ENCODE measurements around the gene HMGCS1. TPM values are rescaled to one million over a fixed set of nuclear protein-coding genes. Genes with fewer than 3 reads are reported as not detected.

HMGCS1 gene
- total and polyA plus RNA-seq, 2 donors from 2014 or later: 30.9 to 55.1 TPM

GRCh38 chr5:43255704-43256103 lies 57.5 kb downstream of the HMGCS1 start:
- Histone ChIP-seq H3K9ac (ENCODE audit: low read length in 3 of 3) (no peak overlapping the region), H3K4me3 (ENCODE audit: low read length in 3 of 3) (no peak overlapping the region), H3K4me1 (ENCODE audit: control insufficient read depth in 2 of 3, insufficient read depth in 2 of 3, low read depth in 1 of 3, low read length in 3 of 3) (peaks cover 0 to 2% (median 0%) of the 10 kb centered on the region in 3 donors), H3K27me3 (ENCODE audit: control insufficient read depth, insufficient read depth, low read length) (no peaks in the 10 kb centered on the region), H3K36me3 (ENCODE audit: control insufficient read depth in 2 of 3, insufficient read depth in 3 of 3, low read length in 3 of 3) (no peaks in the 10 kb centered on the region), H3K9me3 (ENCODE audit: control insufficient read depth in 2 of 3, insufficient read depth in 1 of 3, low read length in 3 of 3) (no peaks in the 10 kb centered on the region), H3K27ac (ENCODE audit: low read depth in 2 of 2, low read length in 2 of 2) (no peak overlapping the region)
- FAIRE-seq: no peak
- DNase-seq: peak in 1 of 5 donors; percentile 34
- intact Hi-C loops (cut with DNase I): no loop called here
- TF ChIP-seq CTCF (IDR thresholded peaks at IDR 0.05; ENCODE audit: borderline replicate concordance, extremely low read depth, insufficient read depth): no peak

- Histone ChIP-seq H3K4me3 (ENCODE audit: low read length in 3 of 3) (no peak overlapping the region), H3K9me3 (ENCODE audit: control insufficient read depth in 2 of 3, insufficient read depth in 1 of 3, low read length in 3 of 3) (no peaks in the 10 kb centered on the region), H3K9ac (ENCODE audit: low read length in 3 of 3) (no peak overlapping the region), H3K27me3 (ENCODE audit: control insufficient read depth, insufficient read depth, low read length) (no peaks in the 10 kb centered on the region), H3K36me3 (ENCODE audit: control insufficient read depth in 2 of 3, insufficient read depth in 3 of 3, low read length in 3 of 3) (no peaks in the 10 kb centered on the region), H3K4me1 (ENCODE audit: control insufficient read depth in 2 of 3, insufficient read depth in 2 of 3, low read depth in 1 of 3, low read length in 3 of 3) (peaks cover 0 to under 1% (median 0%) of the 10 kb centered on the region in 3 donors), H3K27ac (ENCODE audit: low read depth in 2 of 2, low read length in 2 of 2) (no peak overlapping the region)
- TF ChIP-seq CTCF (IDR thresholded peaks at IDR 0.05; ENCODE audit: borderline replicate concordance, extremely low read depth, insufficient read depth): no peak
- DNase-seq (no peak), FAIRE-seq (no peak)
- intact Hi-C loops (cut with DNase I): no loop called here
Measured at GRCh38 chr5:43251754-43252153, 61.5 kb downstream of the HMGCS1 start.

- Histone ChIP-seq H3K27ac (ENCODE audit: low read depth in 2 of 2, low read length in 2 of 2) (no peak overlapping the region), H3K4me1 (ENCODE audit: control insufficient read depth in 2 of 3, insufficient read depth in 2 of 3, low read depth in 1 of 3, low read length in 3 of 3) (no peaks in the 10 kb centered on the region), H3K9me3 (ENCODE audit: control insufficient read depth in 2 of 3, insufficient read depth in 1 of 3, low read length in 3 of 3) (no peaks in the 10 kb centered on the region), H3K27me3 (ENCODE audit: control insufficient read depth, insufficient read depth, low read length) (no peaks in the 10 kb centered on the region), H3K36me3 (ENCODE audit: control insufficient read depth in 2 of 3, insufficient read depth in 3 of 3, low read length in 3 of 3) (no peaks in the 10 kb centered on the region), H3K9ac (ENCODE audit: low read length in 3 of 3) (no peak overlapping the region), H3K4me3 (ENCODE audit: low read length in 3 of 3) (no peak overlapping the region)
- intact Hi-C loops (cut with DNase I): no loop called here
- TF ChIP-seq CTCF (IDR thresholded peaks at IDR 0.05; ENCODE audit: borderline replicate concordance, extremely low read depth, insufficient read depth): no peak
- DNase-seq (no peak), FAIRE-seq (no peak)
Measured at GRCh38 chr5:43245724-43246385, 67.4 kb downstream of the HMGCS1 start.

Data from kidney (tissue), 14 donors.